ENCODE results near the gene OBP2A. TPM values are rescaled to one million over a fixed set of nuclear protein-coding genes. Genes with fewer than 3 reads are reported as not detected.

The OBP2A gene
- total and polyA plus RNA-seq, 10 of the 15 experiments (the other 5 are each of a cell fraction or from before 2014, with no cell fraction given) = not detected

DNA sequence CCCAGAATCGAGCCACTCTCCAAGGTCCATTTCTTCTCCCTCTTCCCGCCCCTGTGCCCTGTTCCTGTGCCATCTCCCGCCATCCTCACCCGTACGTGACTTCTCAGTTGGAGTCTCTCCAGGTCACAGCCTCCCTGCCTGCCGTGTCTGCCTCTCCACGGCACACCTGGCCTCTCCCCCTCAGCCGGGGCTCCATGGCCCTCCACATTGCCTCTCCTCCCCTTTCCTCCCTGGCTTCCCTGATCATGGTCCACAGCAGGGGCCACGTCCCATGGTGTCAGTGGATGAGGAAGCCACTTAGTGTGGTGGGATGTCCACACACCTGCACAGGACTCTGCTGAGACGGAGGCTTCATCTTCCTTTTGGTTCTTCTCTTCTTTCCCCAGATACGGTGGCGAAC is 17.9 kb downstream of the OBP2A start:
- BruUV-seq (replicated peaks) = no TSS peak
- Histone ChIP-seq H3K79me2 (ENCODE audit: control insufficient read depth, insufficient read depth, low read length) (no peaks in the 10 kb centered on the region), H3K27ac (ENCODE audit: control insufficient read depth, insufficient read depth) (no peak overlapping the region), H4K20me1 (ENCODE audit: control insufficient read depth, insufficient read depth) (no peaks in the 10 kb centered on the region), H3K4me1 (ENCODE audit: control insufficient read depth, insufficient read depth, low read length) (no peaks in the 10 kb centered on the region), H2AFZ (ENCODE audit: control insufficient read depth, low read depth, low read length) (no peak overlapping the region), H3K4me2 (ENCODE audit: control insufficient read depth, insufficient read depth) (no peak overlapping the region), H3K9ac (ENCODE audit: control insufficient read depth, insufficient read depth, low read length) (no peak overlapping the region), H3K36me3 (ENCODE audit: control insufficient read depth in 2 of 2, insufficient read depth in 2 of 2, low read length in 1 of 2) (no peaks in the 10 kb centered on the region), H3K4me3 (no peak overlapping the region), H3K9me3 (replicated peaks; ENCODE audit: control insufficient read depth, insufficient read depth, low read length) (no peaks in the 10 kb centered on the region), H3K27me3 (replicated peaks in 1 of 2; ENCODE audit: control insufficient read depth in 2 of 2, insufficient read depth in 2 of 2, low read length in 1 of 2) (no peaks in the 10 kb centered on the region; a peak in 1 of 4 replicates)
- FAIRE-seq (no peak), ATAC-seq (no peak), DNase-seq (ENCODE audit: low read depth, low spot score) (no peak)
- ChIA-PET SMC1A (ENCODE audit: uncharacterized antibody, unreplicated experiment) (no interaction called here), CTCF (no interaction called here), RAD21 (ENCODE audit: unreplicated experiment) (no interaction called here), POLR2A (no interaction called here)
- 35% methylated on average over 12 of the region's 12 CpGs for WGBS (ENCODE audit: insufficient coverage, insufficient replicate concordance, low lambda C conversion rate, missing lambda C conversion rate)
- no peak for TF ChIP-seq MYC (IDR thresholded peaks at IDR 0.05; ENCODE audit: insufficient read depth, insufficient read length, insufficient replicate concordance, low read length, severe bottlenecking)
- TF ChIP-seq CEBPB (IDR thresholded peaks at IDR 0.05; ENCODE audit: borderline replicate concordance in 1 of 2, low read depth in 2 of 2, low read length in 2 of 2) = no peak
- TF ChIP-seq, protein P1, sequence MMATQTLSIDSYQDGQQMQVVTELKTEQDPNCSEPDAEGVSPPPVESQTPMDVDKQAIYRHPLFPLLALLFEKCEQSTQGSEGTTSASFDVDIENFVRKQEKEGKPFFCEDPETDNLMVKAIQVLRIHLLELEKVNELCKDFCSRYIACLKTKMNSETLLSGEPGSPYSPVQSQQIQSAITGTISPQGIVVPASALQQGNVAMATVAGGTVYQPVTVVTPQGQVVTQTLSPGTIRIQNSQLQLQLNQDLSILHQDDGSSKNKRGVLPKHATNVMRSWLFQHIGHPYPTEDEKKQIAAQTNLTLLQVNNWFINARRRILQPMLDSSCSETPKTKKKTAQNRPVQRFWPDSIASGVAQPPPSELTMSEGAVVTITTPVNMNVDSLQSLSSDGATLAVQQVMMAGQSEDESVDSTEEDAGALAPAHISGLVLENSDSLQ (IDR thresholded peaks at IDR 0.05) = no peak
- intact Hi-C loops (cut with micrococcal nuclease; ENCODE audit: unreplicated experiment) (no loop called here), in situ Hi-C loops (cut with MboI) (no loop called here)

DNA sequence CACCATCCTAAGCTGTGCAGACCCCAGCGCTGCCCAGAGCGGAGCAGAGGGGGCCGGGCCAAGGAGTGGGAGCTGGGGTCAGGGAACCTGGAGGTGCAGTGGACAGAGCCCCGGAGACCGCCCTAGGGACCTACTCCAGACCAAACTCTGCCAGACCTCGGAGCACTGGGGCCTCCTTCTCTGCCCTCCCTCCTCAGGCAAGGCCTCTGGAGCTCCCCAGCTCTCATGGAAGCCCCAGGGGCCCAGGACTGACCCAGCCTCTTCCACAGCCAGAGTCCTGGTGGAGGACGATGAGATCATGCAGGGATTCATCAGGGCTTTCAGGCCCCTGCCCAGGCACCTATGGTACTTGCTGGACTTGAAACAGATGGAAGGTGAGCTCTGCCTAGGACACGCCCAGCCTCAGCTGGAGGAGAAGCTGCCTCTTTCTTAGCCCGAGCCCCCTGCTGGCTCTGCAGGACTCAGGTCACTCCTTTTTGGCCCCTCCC is 19.3 kb downstream of the OBP2A start:
- no TSS peak for BruUV-seq (replicated peaks)
- intact Hi-C loops (cut with micrococcal nuclease; ENCODE audit: unreplicated experiment) = no loop called here

More for the DNA sequence above, 19.3 kb downstream of the OBP2A start:
- ChIA-PET SMC1A (ENCODE audit: uncharacterized antibody, unreplicated experiment) (no interaction called here), CTCF (no interaction called here), RAD21 (ENCODE audit: unreplicated experiment) (no interaction called here), POLR2A (no interaction called here)
- no peak overlapping the region for H3K4me2 ChIP-seq (ENCODE audit: control insufficient read depth, insufficient read depth)
- TF ChIP-seq, protein P2, sequence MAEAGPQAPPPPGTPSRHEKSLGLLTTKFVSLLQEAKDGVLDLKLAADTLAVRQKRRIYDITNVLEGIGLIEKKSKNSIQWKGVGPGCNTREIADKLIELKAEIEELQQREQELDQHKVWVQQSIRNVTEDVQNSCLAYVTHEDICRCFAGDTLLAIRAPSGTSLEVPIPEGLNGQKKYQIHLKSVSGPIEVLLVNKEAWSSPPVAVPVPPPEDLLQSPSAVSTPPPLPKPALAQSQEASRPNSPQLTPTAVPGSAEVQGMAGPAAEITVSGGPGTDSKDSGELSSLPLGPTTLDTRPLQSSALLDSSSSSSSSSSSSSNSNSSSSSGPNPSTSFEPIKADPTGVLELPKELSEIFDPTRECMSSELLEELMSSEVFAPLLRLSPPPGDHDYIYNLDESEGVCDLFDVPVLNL (IDR thresholded peaks at IDR 0.05; ENCODE audit: low read depth, low read length) = no peak
- TF ChIP-seq IKZF1 (conservative IDR thresholded peaks at IDR 0.05) = no peak
- no peak for TF ChIP-seq SUPT20H (IDR thresholded peaks at IDR 0.05; ENCODE audit: borderline replicate concordance, control insufficient read depth, low read depth, low read length)
- no peak for DNase-seq (ENCODE audit: low read depth, low spot score)
- H3K4me1 ChIP-seq (ENCODE audit: control insufficient read depth, insufficient read depth, low read length) = no peaks in the 10 kb centered on the region
- H3K36me3 ChIP-seq (ENCODE audit: control insufficient read depth in 2 of 2, insufficient read depth in 2 of 2, low read length in 1 of 2) = no peaks in the 10 kb centered on the region
- no peak overlapping the region for H3K9ac ChIP-seq (ENCODE audit: control insufficient read depth, insufficient read depth, low read length)
- ATAC-seq = no peak
- no peaks in the 10 kb centered on the region; a peak in 1 of 4 replicates for H3K27me3 ChIP-seq (replicated peaks in 1 of 2; ENCODE audit: control insufficient read depth in 2 of 2, insufficient read depth in 2 of 2, low read length in 1 of 2)
- H3K9me3 ChIP-seq (replicated peaks; ENCODE audit: control insufficient read depth, insufficient read depth, low read length) = no peaks in the 10 kb centered on the region
- H3K79me2 ChIP-seq (ENCODE audit: control insufficient read depth, insufficient read depth, low read length) = no peaks in the 10 kb centered on the region
- in situ Hi-C loops (cut with MboI) = no loop called here
- no peaks in the 10 kb centered on the region for H4K20me1 ChIP-seq (ENCODE audit: control insufficient read depth, insufficient read depth)
- WGBS (ENCODE audit: insufficient coverage, insufficient replicate concordance, low lambda C conversion rate, missing lambda C conversion rate) = 25% methylated on average over 7 of the region's 9 CpGs
- no peak overlapping the region for H2AFZ ChIP-seq (ENCODE audit: control insufficient read depth, low read depth, low read length)
- no peak overlapping the region for H3K27ac ChIP-seq (ENCODE audit: control insufficient read depth, insufficient read depth)
- no peak overlapping the region for H3K4me3 ChIP-seq
- FAIRE-seq = no peak

Measured in GM12878 (cell line).